Central memory CD4-positive, alpha-beta T cell (primary cell): ENCODE results near the gene WWOX.
"Not testable (repeated sequence)": the region's sequence is repeated elsewhere in the genome, so short reads cannot be mapped to it uniquely, and the experiment has no call there.

Experiments
- DNase-seq: peaks from one replicate; pipeline ENCODE4 v3.0.0; 2022

The WWOX gene

DNA sequence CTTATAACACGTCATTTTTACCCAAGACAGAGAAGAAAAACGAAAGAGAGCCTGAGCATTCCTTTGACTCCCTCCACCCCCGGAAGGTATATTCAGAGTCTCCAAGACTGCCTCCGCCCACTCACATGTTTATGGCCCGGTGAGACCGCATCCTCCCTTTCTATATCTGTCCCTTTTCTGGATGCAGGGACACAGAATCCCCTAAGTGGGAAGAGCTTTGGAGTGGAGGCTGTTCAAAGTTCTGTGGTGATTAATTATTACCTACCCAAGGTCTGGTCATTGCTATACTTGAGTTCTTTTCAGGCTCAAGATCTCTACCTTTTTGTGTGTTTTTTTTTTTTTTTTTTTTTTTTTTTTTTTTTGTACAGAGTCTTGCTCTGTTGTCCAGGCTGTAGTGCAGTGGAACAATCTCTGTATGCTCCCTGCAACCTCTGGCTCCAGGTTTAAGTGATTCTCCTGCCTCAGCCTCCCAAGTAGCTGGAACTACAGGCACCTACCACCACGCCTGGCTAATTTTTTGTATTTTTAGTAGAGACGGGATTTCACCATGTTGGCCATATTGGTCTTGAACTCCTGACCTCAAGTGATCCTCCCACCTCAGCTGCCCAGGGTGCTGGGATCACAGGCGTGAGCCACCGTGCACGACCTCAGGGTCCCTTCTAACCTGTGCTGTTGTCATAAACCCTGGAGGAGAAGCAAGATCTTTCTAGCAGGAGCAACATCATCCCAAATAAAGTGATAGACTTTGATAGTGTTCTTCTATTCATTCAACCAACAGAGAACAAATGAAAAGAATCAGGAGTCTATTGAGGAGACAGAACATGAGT, 407.1 kb downstream of the WWOX start:
- no peak for DNase-seq

DNA sequence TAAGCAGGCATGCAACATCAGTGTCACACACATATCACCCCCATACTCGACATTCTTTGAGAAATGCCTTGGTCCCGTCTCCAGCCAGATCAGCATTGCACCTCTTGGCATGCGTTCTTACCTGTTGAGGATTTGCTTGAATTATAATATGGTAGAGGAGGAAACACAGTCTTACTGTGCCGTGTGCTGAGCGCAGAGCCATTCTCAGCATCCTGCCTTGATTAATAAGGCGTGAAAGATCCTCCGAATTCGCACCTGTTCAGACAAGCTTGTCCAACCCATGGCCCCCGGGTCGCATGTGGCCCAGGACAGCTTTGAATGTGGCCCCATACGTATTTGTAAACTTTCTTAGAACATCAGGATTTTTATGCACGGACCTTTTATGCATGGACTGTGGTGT, 408.1 kb downstream of the WWOX start:
- DNase-seq: no peak

DNA sequence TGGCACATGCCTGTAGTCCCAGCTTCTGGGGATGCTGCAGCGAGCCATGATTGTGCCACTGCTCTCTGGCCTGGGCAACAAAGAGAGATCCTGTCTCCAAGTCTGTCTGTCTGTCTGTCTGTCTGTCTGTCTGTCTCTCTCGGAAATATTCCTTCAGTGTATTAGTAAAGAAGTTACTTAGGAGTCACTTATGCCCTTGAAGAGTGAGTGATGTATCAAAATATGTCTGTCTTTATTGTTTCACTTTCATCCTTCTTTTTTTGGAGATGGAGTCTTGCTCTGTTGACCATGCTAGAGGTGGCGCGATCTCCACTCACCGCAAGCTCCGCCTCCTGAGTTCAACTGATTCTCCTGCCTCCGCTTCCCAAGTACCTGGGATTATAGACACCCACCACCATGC, 410.5 kb downstream of the WWOX start:
- DNase-seq: no peak

DNA sequence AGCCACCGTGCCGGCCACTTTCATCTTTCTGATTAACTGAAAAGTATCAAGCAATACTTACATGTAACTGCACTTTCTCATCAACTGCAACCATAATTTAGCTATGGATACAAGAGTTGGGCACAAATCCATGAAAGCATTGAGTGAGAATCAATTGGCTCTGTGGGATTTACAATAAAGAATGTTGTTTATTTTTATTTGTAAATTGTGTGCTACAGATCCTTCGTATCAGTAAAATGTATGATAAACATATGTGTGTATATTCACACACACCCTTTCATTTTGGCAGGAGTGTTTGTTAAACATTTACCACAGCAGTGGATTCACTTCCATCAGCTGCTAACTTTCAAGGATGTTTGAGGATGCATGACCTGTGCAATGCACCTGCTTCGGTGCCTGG, 411.0 kb downstream of the WWOX start:
- DNase-seq: no peak

DNA sequence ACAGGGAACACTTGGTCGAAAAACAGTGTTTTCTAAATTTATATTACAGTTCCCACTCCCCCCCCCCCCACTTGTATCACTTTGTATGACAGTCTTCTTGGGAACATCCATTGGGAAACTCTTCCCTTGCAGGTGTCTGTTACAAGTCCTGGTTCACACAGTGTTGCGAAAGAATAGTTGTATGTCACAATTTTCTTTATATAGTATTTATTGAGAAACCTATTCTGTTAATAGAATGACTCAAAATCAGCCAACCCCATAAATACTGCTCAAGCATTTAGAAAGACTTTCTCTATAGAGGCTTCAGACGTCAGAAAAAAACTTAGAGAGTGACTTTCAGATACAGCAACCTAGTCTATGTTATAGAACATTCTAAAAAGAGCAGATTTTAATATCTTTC, 414.4 kb downstream of the WWOX start:
- DNase-seq: no peak

DNA sequence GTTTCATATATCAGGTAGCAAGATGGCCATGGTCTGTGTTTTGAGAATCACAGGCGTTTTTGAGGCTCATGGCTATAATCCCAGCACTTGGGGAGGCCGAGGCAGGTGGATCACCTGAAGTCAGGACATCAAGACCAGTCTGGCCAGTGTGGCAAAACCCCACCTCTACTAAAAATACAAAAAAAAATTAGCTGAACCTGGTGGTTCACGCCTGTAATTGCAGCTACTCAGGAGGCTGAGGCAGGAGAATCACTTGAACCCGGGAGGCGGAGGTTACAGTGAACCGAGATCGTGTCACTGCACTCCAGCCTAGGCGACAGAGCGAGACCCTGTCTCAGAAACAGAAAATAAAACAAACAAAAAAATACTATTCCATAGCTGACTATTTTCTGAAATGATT, 415.4 kb downstream of the WWOX start:
- DNase-seq: not testable (repeated sequence)

DNA sequence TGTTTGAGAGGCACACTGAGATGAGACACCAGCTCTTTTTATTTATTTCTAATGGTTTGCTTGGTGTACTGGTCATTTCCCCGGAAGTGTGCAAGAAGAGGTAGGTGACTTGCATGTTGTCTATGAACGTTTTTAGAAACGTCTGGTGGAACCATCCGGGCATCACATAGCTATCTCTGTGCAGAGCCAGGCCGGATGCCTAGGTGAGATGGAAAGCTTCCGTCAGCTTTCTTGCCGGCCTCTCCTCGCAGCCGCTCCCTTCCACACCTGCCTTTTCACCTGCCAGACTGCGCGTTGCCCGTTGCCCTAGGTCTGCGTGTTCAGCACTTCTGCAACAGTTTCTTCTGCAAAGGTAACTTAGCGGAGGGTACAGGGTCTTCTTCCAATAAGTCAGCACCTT, 416.0 kb downstream of the WWOX start:
- no peak for DNase-seq

DNA sequence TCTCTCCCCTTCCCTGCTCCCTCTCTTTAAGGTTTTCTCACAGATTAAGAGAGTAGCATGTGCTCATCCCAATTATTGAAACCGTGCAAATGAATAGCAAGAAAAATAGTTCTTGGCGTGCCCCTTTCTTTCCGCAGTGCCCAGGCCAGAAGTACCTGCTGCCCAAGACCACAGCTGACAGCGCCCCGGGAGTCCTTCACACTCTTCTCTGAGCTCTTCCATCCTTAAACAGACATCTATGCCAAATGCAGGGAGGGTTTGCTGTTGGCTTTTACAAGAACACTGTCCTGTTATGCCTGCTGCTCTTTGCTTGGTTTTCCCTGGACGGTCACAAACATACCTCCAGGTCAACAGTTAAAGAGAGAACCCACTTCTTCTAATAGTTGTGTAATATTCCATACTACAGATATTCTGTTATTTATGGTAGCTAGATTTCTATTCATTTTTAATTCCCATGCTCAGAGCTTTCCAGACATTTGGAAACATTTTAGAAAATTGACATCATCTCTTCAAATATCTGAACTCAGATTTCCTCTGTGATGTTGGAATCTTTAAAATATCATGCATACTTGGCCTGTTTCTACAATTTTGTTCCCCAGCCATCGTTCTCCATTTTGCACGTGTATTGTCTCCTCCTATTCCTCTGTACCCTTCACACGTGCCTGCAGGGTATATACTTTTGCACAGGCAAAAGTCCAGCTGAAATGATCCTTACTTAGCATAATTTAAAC, 416.7 kb downstream of the WWOX start:
- DNase-seq: no peak

DNA sequence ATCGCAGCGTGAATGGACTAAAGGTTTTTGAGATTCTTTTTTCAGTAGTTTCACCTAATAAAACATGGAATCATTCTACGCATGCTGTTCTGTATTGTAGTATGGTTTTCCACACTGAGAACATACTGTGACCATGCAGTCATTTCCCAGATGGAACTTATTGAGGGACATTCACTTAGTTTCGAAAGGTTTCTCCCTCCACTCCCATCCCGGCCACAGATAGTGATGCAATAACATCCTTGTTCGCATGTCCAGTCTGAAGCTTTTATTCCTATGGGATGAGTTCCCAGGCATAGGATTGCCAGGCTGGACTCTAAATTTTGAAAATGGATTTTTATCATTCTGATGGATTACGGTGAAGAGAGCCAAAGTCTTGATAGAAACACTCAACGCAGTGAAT, 420.4 kb downstream of the WWOX start:
- DNase-seq: no peak

DNA sequence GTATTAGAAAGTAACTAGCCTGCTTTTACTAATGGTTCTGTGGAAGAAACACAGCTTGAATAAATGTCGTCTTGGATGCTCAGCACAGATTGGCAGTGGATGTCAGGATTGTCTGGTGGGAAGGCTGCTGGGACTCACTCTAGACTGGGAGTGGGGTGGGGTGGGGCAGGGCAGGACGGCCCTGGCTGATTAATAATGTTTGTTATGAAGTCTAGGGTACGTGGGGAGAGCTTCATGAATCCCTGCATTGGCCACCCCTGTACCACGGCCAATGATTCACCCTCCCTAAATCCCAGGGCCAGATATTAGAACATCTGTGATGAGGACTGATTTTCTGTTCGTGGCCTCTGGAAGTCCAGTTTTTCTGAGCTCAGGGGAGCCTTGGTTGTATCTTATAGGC, 421.0 kb downstream of the WWOX start:
- no peak for DNase-seq

DNA sequence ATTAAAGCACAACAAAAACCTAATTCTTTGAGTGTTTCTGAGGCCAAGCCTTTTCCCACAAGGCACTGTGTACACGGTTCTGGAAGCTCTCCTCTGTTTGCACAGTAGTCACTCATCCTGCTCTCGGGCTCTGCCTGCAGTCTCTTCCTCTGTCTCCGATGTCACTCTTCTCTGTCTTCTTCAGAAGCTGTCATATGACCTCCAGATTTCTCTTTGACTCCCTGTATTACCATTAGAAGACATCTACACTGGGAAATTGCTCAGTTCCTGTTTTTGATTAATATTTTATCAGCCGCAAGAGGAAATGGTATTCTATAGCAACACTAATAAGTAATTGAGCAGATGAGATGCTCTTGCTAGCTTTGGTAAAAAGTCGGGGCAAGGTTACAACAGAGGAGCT, 422.9 kb downstream of the WWOX start:
- no peak for DNase-seq

DNA sequence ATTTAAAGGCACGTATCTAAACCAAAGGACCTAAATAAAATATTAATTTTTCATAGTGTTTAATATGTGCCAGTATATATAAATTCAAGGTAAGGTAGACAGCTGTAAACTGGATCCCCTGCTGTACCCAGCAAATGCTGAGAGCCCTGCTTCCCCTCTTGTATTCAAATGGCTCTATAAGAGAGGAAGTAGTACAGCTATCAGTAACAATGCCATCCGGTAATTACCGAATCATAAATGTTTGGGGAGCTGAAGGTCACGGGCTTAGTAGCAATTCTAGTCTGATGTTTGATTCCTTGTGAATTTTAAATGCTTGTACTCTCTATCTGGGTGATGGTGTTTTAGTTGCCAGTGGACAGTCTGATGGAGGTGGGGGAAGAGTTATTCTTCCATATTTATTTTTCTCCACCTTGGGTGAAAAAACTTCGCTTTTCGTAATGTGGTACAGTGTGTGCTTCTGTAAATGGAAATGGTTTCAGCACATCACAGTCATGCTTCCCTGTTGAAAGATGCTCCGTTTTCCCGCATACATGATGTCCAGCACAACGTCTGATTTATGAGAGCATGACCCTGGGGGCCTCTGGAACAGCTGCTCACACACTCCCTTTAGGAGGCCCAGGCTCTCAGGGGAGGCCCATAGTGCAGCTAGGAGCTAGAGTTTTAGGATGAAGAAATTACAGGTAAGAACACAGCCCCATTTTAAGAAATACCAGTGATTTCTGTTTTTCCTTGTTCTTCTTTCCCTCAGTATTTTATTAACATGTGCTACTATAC, 423.9 kb downstream of the WWOX start:
- DNase-seq: no peak

DNA sequence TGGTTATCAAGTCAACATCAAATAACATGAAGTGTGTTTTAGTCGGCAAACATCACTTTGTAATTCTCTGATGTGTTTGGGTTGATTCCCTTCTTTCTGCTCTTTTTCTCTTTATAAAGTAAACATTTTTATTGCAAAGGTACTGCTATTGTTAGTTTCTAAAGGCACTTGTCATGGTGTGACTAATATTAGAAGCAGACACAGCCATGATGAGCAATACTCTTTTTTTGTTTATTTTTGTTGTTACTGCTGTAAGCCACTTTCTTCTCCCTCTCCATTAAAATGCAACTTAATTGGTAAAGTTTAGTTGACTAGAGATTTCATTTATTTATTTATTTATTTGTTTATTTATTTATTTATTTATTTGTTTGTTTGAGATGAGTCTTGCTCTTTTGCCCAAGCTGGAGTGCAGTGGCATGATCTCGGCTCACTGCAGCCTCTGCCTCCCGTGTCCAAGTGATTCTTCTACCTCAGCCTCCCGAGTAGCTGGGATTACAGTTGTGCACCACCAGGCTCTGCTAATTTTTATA, 424.7 kb downstream of the WWOX start:
- DNase-seq: no peak

DNA sequence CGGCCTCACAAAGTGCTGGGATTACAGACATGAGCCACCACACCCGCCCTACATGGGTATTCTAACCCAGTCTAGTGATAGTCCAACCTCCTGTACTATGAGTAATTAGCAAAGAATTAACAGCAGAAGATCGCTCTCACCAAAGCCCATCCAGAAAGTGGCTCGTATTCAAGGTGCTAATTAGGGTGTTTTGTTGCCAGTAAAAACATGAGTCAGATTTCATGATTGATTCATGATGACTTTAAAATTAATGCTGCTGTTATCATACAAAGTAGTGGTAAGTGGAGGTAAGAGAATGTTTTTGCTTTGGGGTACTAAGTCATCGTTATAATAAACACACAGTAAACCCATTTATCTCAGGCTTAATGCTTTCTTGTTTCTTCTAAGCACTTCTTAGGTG, 428.8 kb downstream of the WWOX start:
- no peak for DNase-seq

DNA sequence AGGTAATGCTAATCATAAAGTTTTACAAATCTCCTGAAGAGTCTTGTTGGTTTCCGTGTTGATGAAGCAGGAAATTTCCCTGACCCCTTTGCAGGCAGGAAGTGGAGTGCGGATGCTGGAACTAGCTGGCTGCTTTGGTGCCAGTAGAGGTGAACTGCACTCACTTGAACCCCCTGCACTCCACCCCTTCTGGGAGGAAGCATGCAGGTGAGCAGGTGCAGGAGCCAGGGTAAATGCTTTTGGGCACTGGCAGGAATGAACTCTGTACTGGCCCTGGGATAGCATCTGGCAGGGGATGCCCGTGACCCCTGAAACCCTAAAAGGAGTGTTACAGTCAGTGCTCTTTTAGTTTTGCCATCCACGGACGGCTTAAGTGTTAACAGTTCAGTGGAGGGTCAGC, 430.4 kb downstream of the WWOX start:
- no peak for DNase-seq

DNA sequence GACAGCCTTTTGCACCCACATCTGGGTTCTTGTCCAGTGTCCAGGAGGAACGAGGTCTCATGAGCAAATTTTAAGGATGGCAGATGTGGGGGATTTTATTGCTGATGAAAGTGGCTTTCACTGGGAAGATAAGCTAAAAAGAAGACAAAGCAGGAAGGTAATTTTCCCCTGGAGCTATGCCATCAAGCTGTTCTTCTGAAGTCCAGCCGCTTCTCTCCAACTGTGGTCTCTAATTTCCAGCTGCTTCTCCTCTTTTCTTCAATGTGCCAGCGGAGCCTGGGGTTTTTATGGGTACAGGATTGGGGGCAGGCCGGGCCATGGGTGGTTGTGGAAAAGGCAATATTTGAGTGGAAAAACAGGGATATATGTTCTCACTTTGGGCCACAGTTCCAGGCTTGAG, 430.8 kb downstream of the WWOX start:
- no peak for DNase-seq

DNA sequence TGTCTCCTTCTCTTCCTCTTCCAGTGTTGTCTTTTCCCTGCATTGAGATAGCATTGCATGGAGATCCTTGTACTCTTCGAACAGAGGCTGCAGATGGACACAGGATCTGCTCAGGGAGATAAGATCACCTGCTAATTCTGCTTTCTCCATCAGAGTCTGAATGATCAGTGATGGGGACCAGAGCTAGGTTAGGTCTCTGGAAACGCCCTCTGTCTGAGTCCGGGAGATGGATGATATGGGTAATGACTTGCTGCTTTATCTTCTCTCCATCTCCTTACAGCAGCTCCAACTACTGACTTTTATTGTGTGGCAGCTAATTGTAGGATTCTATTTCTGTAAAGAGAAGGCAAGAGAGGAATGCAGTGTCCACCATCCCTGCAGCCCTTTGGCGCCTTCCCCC, 435.6 kb downstream of the WWOX start:
- DNase-seq: no peak

DNA sequence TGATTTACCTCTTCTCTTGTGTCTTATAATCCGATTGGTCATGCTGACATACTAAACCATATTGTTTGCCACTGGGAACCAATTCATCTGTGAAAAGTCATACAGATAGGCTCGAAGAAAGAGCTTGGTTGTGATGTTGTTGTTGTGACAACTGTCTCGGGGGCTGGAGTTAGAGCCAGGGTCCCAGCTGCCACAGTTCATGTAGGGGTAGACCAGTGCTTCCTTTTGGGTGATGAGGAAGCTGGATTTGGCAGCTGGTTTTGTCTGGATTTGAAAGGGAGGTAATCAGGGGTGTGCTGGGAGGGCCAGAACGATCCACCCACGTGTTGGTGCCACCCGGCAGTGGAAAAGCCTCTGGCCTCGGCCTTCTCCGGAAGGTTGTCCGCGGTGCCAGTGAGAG, 438.1 kb downstream of the WWOX start:
- DNase-seq: no peak

DNA sequence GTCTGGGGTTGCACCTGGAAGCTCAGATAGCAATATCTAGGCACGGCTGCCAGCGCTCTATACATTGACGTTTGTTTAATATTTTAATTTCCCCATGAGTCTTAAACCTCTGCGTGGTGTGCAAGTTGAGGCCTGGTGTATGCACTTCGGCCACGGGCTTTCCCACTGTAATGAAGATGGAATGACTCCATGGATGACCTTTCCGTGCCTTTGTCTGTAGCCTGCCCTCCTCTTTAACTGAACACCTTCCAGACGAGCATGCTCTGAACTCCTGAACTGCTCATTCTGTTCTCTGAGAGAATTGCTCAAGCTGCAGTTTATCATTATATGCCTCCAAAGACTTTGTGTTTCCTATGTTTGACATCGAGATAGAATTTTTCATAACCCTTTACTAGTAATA, 438.8 kb downstream of the WWOX start:
- DNase-seq: no peak

DNA sequence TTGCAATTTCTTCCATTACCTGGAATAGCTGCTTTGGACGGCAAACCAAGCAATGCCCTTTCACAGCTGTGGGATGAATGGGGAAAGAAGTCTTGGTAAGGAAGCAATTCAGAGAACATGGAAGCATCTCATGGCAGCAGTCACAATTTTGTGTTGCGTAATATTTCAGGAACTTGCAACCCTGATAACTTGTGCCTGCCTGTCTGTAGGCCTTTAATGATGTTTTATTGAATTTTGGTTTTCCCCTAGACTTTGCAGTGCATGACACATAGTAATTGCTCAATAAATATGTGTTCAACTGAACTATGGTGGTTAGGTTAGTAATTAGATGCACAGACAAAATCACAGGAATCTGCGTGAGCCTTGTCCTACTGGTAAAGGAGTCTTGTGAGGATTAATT, 439.5 kb downstream of the WWOX start:
- no peak for DNase-seq

DNA sequence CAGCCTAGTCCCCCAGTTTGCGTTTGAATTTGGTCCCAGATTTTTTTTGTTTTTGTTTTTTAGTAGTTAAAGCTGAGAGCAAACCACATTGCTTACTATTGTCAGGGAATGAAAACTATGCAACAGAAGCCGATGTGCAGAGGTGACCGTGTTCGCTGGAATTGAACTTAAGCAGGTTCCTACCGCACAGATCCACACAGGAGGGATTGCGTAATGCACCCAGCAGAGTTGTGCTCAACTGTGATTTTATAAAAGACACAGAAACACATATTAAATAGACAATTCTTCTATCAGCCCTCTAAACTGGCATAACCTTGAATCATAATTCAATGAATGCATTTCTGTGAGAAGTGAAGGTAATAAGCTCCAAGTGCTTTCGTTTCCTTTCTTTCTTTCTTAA, 443.0 kb downstream of the WWOX start:
- DNase-seq: no peak

DNA sequence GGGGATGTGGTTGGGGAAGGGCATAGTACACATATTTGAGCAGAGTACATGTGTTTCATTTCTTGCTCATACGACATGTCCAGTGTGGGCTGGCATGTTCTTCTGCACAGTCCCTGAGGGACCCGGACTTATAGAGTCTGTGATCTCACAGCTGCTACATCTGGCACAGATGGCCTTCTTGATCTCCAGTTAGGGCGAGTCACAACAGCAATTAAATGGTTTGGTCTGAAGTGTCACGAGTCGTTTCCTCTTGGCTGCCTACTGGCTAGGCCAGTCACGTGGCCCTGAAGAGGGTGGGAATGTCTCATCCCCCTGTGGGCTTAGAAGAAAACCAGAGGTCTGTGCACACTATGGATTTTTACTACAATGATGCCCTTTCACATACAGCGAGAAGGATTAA, 443.6 kb downstream of the WWOX start:
- DNase-seq: no peak

DNA sequence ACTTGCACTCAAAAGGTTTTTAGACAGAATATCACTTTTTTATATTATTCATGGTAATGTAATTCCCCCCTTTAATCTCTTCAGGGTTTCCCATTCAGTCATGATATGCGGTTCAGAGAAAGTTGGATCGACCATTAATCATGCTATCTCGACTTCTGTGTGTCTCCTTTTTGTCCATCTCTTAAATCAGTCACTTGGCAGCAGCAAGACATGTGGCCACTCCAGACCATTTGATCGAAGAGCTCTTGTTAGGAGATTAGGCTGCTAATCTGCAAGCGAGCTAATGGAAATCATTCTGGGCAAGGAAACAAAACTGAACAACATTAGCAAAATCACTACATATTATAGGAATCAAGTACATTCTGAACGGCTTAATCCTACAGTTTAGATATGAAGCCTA, 449.9 kb downstream of the WWOX start:
- no peak for DNase-seq
